ENCODE results near the gene TP73. TPM values are rescaled to one million over a fixed set of nuclear protein-coding genes. Genes with fewer than 3 reads are reported as not detected.
"Not testable (repeated sequence)": the region's sequence is repeated elsewhere in the genome, so short reads cannot be mapped to it uniquely, and the experiment has no call there.

Gene TP73
- total and polyA plus RNA-seq, 2 donors from 2014 or later = 0.54 TPM; not detected in 1

GRCh38 chr1:3747522-3747848 is 95.2 kb downstream of the TP73 start:
- H3K27ac ChIP-seq (ENCODE audit: low read depth in 2 of 2, low read length in 2 of 2) = no peak overlapping the region
- peaks cover 0 to 3% (median 0%) of the 10 kb centered on the region in 3 donors for H3K36me3 ChIP-seq (ENCODE audit: control insufficient read depth in 2 of 3, insufficient read depth in 3 of 3, low read length in 3 of 3)
- peaks cover 0 to 10% (median 0%) of the 10 kb centered on the region in 3 donors for H3K4me1 ChIP-seq (ENCODE audit: control insufficient read depth in 2 of 3, insufficient read depth in 2 of 3, low read depth in 1 of 3, low read length in 3 of 3)
- intact Hi-C loops (cut with DNase I) = no loop called here
- peak overlapping the region; percentile 44 to 66 (median 64) for H3K4me3 ChIP-seq (ENCODE audit: low read length in 3 of 3)
- no peaks in the 10 kb centered on the region for H3K9me3 ChIP-seq (ENCODE audit: control insufficient read depth in 2 of 3, insufficient read depth in 1 of 3, low read length in 3 of 3)
- no peak for TF ChIP-seq CTCF (IDR thresholded peaks at IDR 0.05; ENCODE audit: borderline replicate concordance, extremely low read depth, insufficient read depth)
- H3K27me3 ChIP-seq (ENCODE audit: control insufficient read depth, insufficient read depth, low read length) = no peaks in the 10 kb centered on the region
- no peak overlapping the region for H3K9ac ChIP-seq (ENCODE audit: low read length in 3 of 3)
- no peak for FAIRE-seq
- DNase-seq = no peak

DNA sequence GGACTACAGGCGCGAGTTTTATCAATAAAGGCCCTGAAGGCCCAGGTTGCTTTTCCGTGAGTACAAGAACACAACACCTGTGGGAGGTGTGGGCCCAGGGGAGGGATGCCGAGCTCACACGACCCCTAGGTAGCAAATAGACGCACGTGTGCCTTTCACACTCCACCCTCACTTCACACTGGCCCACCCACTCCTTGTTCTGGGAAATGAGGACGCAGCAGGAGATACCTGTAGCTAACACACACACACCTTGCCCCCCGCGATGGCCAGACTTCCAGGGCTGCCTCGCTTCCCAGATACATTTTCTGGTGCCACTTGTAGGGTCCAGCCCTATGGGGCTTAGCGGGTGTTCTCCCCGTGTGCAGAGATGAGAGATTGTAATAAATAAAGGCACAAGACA is 95.6 kb downstream of the TP73 start:
- Histone ChIP-seq H3K9ac (ENCODE audit: low read length in 3 of 3) (no peak overlapping the region), H3K36me3 (ENCODE audit: control insufficient read depth in 2 of 3, insufficient read depth in 3 of 3, low read length in 3 of 3) (no peaks in the 10 kb centered on the region), H3K9me3 (ENCODE audit: control insufficient read depth in 2 of 3, insufficient read depth in 1 of 3, low read length in 3 of 3) (no peaks in the 10 kb centered on the region), H3K4me1 (ENCODE audit: control insufficient read depth in 2 of 3, insufficient read depth in 2 of 3, low read depth in 1 of 3, low read length in 3 of 3) (peaks cover 0 to 10% (median 0%) of the 10 kb centered on the region in 3 donors), H3K4me3 (ENCODE audit: low read length in 3 of 3) (peak overlapping the region in 1 of 3 donors; percentile 66), H3K27me3 (ENCODE audit: control insufficient read depth, insufficient read depth, low read length) (no peaks in the 10 kb centered on the region), H3K27ac (ENCODE audit: low read depth in 2 of 2, low read length in 2 of 2) (no peak overlapping the region)
- TF ChIP-seq CTCF (IDR thresholded peaks at IDR 0.05; ENCODE audit: borderline replicate concordance, extremely low read depth, insufficient read depth) = no peak
- FAIRE-seq = no peak
- DNase-seq = peak in 1 of 5 donors; percentile 59
- intact Hi-C loops (cut with DNase I) = no loop called here

DNA sequence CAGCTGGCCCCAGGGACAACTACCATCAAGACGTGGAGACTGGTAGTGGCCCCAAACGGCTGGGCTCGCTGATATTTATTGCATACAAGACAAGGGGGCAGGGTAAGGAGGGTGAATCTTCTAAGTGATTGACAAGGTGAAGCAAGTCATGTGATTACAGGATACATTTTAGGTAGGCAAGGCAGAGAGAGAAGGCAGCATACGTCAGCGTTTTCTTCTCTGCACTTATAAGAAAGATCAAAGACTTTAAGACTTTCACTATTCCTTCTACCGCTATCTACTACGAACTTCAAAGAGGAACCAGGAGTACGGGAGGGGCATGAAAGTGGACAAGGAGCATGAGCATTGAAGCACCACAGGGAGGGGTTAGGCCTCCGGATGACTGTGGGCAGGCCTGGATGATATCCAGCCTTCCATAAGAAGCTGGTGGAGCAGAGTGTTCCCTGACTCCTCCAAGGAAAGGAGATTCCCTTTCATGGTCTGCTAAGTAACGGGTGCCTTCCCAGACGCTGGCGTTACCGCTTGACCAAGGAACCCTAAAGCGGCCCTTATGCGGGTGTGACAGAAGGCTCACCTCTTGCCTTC is 96.1 kb downstream of the TP73 start:
- intact Hi-C loops (cut with DNase I); H3K4me3 ChIP-seq (ENCODE audit: low read length in 3 of 3); H3K27me3 ChIP-seq (ENCODE audit: control insufficient read depth, insufficient read depth, low read length); FAIRE-seq; DNase-seq; H3K27ac ChIP-seq (ENCODE audit: low read depth in 2 of 2, low read length in 2 of 2); H3K9me3 ChIP-seq (ENCODE audit: control insufficient read depth in 2 of 3, insufficient read depth in 1 of 3, low read length in 3 of 3); H3K36me3 ChIP-seq (ENCODE audit: control insufficient read depth in 2 of 3, insufficient read depth in 3 of 3, low read length in 3 of 3); H3K9ac ChIP-seq (ENCODE audit: low read length in 3 of 3): not testable (repeated sequence)
- peaks cover 0 to 10% (median 0%) of the 10 kb centered on the region in 3 donors for H3K4me1 ChIP-seq (ENCODE audit: control insufficient read depth in 2 of 3, insufficient read depth in 2 of 3, low read depth in 1 of 3, low read length in 3 of 3)

GRCh38 chr1:3749512-3749911 is 97.2 kb downstream of the TP73 start:
- DNase-seq (no peak), FAIRE-seq (no peak)
- Histone ChIP-seq H3K4me1 (ENCODE audit: control insufficient read depth in 2 of 3, insufficient read depth in 2 of 3, low read depth in 1 of 3, low read length in 3 of 3) (peaks cover 0 to 10% (median 0%) of the 10 kb centered on the region in 3 donors), H3K4me3 (ENCODE audit: low read length in 3 of 3) (peak overlapping the region in 1 of 3 donors; percentile 6), H3K36me3 (ENCODE audit: control insufficient read depth in 2 of 3, insufficient read depth in 3 of 3, low read length in 3 of 3) (no peaks in the 10 kb centered on the region), H3K9me3 (ENCODE audit: control insufficient read depth in 2 of 3, insufficient read depth in 1 of 3, low read length in 3 of 3) (no peaks in the 10 kb centered on the region), H3K27me3 (ENCODE audit: control insufficient read depth, insufficient read depth, low read length) (no peaks in the 10 kb centered on the region), H3K9ac (ENCODE audit: low read length in 3 of 3) (no peak overlapping the region), H3K27ac (ENCODE audit: low read depth in 2 of 2, low read length in 2 of 2) (no peak overlapping the region)
- intact Hi-C loops (cut with DNase I) = no loop called here
- no peak for TF ChIP-seq CTCF (IDR thresholded peaks at IDR 0.05; ENCODE audit: borderline replicate concordance, extremely low read depth, insufficient read depth)

Measured in kidney (tissue), 14 donors.